Osteocyte (in vitro differentiated cells): ENCODE data around the gene RFX4. TPM values are rescaled to one million over a fixed set of nuclear protein-coding genes. Genes with fewer than 3 reads are reported as not detected.

ENCODE experiments used
- DNase-seq: peaks from one replicate; pipeline ENCODE4 v3.0.0; 2021; ENCODE audit warnings: mixed read lengths; ENCODE audit not compliant: unreplicated experiment; ENCODE audit errors: extremely low spot score
- H3K27ac Mint-ChIP-seq: one replicate; pipeline ENCODE4 v1.8.0; 2021; ENCODE audit warnings: mild to moderate bottlenecking, mixed read lengths; ENCODE audit not compliant: unreplicated experiment
- H3K27me3 Mint-ChIP-seq: one replicate; pipeline ENCODE4 v1.8.0; 2021; ENCODE audit warnings: mixed read lengths; ENCODE audit not compliant: unreplicated experiment
- H3K36me3 Mint-ChIP-seq: one replicate; pipeline ENCODE4 v1.8.0; 2021; ENCODE audit warnings: mixed read lengths; ENCODE audit not compliant: unreplicated experiment
- H3K4me1 Mint-ChIP-seq: one replicate; pipeline ENCODE4 v1.8.0; 2021; ENCODE audit warnings: mixed read lengths; ENCODE audit not compliant: unreplicated experiment
- H3K4me3 Mint-ChIP-seq: one replicate; pipeline ENCODE4 v1.8.0; 2021; ENCODE audit warnings: mild to moderate bottlenecking, moderate library complexity, mixed read lengths; ENCODE audit not compliant: unreplicated experiment
- H3K9me3 Mint-ChIP-seq: one replicate; pipeline ENCODE4 v1.8.0; 2021; ENCODE audit warnings: mixed read lengths; ENCODE audit not compliant: unreplicated experiment
- CTCF ChIP-seq: fragments of 200-600 bp; sonication (generic); IDR thresholded peaks from 2 replicates; pipeline ENCODE4 v1.5.0; 2021; ENCODE audit warnings: antibody characterized with exemption, mild to moderate bottlenecking, moderate library complexity
- total RNA-seq: library from RNA; stranded (reverse); gene quantifications from 2 replicates; pipeline ENCODE4 v1.2.1, GENCODE V29; 2021

Gene RFX4
- total RNA-seq, 1 donor from 2014 or later: not detected

GRCh38 chr12:106594447-106594846 lies 11.6 kb downstream of the RFX4 start:
- H3K27me3 Mint-ChIP-seq: peaks cover 79% of the 10 kb centered on the region
- no peaks in the 10 kb centered on the region for H3K36me3 Mint-ChIP-seq
- DNase-seq: no peak
- TF ChIP-seq CTCF: no peak
- no peaks in the 10 kb centered on the region for H3K9me3 Mint-ChIP-seq
- no peaks in the 10 kb centered on the region for H3K4me1 Mint-ChIP-seq
- no peak overlapping the region for H3K4me3 Mint-ChIP-seq
- H3K27ac Mint-ChIP-seq: no peak overlapping the region

GRCh38 chr12:106595268-106595667 lies 12.5 kb downstream of the RFX4 start:
- Mint-ChIP-seq H3K4me1 (no peaks in the 10 kb centered on the region), H3K36me3 (no peaks in the 10 kb centered on the region), H3K4me3 (no peak overlapping the region), H3K9me3 (no peaks in the 10 kb centered on the region), H3K27me3 (peaks cover 79% of the 10 kb centered on the region), H3K27ac (no peak overlapping the region)
- no peak for TF ChIP-seq CTCF
- no peak for DNase-seq

GRCh38 chr12:106598003-106598402 lies 15.2 kb downstream of the RFX4 start:
- TF ChIP-seq CTCF: no peak
- no peaks in the 10 kb centered on the region for H3K36me3 Mint-ChIP-seq
- H3K4me3 Mint-ChIP-seq: no peak overlapping the region
- no peaks in the 10 kb centered on the region for H3K9me3 Mint-ChIP-seq
- DNase-seq: no peak
- H3K4me1 Mint-ChIP-seq: no peaks in the 10 kb centered on the region
- H3K27ac Mint-ChIP-seq: no peak overlapping the region
- H3K27me3 Mint-ChIP-seq: peaks cover 61% of the 10 kb centered on the region

GRCh38 chr12:106599302-106599701 lies 16.5 kb downstream of the RFX4 start:
- H3K4me1 Mint-ChIP-seq: no peaks in the 10 kb centered on the region
- H3K9me3 Mint-ChIP-seq: no peaks in the 10 kb centered on the region
- H3K27me3 Mint-ChIP-seq: peaks cover 48% of the 10 kb centered on the region
- no peak for DNase-seq
- no peak for TF ChIP-seq CTCF
- no peak overlapping the region for H3K27ac Mint-ChIP-seq
- H3K4me3 Mint-ChIP-seq: no peak overlapping the region
- no peaks in the 10 kb centered on the region for H3K36me3 Mint-ChIP-seq

GRCh38 chr12:106600503-106600902 lies 17.7 kb downstream of the RFX4 start:
- H3K27me3 Mint-ChIP-seq: peaks cover 36% of the 10 kb centered on the region
- DNase-seq: no peak
- H3K4me1 Mint-ChIP-seq: no peaks in the 10 kb centered on the region
- no peak overlapping the region for H3K27ac Mint-ChIP-seq
- H3K9me3 Mint-ChIP-seq: no peaks in the 10 kb centered on the region
- H3K36me3 Mint-ChIP-seq: no peaks in the 10 kb centered on the region
- no peak for TF ChIP-seq CTCF
- no peak overlapping the region for H3K4me3 Mint-ChIP-seq
